ENCODE results near the gene FEM1C. TPM values are rescaled to one million over a fixed set of nuclear protein-coding genes. Genes with fewer than 3 reads are reported as not detected.

The FEM1C gene
- total and polyA plus RNA-seq, 2 experiments from 2014 or later = 4.7 to 21.6 TPM

DNA sequence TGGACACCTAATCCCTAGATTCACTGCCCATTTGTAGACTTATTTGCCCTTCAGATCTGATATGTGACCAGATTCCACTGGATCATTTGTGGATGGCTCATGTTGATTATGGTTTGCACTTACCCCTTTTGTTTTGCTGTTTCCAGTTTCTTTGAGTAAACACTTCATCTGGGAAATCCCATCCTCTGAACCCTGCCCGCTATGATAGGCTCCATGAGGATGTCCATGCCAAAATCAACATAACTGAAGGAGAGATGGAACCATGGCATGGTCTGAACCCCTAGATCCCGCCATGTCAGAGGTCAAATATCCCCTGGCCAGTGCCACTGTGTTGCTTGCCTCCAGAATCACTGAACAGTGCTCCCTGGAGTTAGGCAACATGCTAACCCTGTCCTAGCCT is 11.7 kb upstream of the FEM1C start (continued):
- TF ChIP-seq, protein P1, sequence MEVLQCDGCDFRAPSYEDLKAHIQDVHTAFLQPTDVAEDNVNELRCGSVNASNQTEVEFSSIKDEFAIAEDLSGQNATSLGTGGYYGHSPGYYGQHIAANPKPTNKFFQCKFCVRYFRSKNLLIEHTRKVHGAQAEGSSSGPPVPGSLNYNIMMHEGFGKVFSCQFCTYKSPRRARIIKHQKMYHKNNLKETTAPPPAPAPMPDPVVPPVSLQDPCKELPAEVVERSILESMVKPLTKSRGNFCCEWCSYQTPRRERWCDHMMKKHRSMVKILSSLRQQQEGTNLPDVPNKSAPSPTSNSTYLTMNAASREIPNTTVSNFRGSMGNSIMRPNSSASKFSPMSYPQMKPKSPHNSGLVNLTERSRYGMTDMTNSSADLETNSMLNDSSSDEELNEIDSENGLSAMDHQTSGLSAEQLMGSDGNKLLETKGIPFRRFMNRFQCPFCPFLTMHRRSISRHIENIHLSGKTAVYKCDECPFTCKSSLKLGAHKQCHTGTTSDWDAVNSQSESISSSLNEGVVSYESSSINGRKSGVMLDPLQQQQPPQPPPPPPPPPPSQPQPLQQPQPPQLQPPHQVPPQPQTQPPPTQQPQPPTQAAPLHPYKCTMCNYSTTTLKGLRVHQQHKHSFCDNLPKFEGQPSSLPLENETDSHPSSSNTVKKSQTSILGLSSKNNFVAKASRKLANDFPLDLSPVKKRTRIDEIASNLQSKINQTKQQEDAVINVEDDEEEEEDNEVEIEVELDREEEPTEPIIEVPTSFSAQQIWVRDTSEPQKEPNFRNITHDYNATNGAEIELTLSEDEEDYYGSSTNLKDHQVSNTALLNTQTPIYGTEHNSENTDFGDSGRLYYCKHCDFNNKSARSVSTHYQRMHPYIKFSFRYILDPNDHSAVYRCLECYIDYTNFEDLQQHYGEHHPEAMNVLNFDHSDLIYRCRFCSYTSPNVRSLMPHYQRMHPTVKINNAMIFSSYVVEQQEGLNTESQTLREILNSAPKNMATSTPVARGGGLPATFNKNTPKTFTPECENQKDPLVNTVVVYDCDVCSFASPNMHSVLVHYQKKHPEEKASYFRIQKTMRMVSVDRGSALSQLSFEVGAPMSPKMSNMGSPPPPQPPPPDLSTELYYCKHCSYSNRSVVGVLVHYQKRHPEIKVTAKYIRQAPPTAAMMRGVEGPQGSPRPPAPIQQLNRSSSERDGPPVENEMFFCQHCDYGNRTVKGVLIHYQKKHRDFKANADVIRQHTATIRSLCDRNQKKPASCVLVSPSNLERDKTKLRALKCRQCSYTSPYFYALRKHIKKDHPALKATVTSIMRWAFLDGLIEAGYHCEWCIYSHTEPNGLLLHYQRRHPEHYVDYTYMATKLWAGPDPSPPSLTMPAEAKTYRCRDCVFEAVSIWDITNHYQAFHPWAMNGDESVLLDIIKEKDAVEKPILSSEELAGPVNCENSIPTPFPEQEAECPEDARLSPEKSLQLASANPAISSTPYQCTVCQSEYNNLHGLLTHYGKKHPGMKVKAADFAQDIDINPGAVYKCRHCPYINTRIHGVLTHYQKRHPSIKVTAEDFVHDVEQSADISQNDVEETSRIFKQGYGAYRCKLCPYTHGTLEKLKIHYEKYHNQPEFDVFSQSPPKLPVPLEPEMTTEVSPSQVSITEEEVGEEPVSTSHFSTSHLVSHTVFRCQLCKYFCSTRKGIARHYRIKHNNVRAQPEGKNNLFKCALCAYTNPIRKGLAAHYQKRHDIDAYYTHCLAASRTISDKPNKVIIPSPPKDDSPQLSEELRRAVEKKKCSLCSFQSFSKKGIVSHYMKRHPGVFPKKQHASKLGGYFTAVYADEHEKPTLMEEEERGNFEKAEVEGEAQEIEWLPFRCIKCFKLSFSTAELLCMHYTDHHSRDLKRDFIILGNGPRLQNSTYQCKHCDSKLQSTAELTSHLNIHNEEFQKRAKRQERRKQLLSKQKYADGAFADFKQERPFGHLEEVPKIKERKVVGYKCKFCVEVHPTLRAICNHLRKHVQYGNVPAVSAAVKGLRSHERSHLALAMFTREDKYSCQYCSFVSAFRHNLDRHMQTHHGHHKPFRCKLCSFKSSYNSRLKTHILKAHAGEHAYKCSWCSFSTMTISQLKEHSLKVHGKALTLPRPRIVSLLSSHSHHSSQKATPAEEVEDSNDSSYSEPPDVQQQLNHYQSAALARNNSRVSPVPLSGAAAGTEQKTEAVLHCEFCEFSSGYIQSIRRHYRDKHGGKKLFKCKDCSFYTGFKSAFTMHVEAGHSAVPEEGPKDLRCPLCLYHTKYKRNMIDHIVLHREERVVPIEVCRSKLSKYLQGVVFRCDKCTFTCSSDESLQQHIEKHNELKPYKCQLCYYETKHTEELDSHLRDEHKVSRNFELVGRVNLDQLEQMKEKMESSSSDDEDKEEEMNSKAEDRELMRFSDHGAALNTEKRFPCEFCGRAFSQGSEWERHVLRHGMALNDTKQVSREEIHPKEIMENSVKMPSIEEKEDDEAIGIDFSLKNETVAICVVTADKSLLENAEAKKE (CRISPR knock-in tag; IDR thresholded peaks at IDR 0.05) = no peak
- no peak for TF ChIP-seq EZH2phosphoT487 (IDR thresholded peaks at IDR 0.05; ENCODE audit: unreplicated experiment)
- TF ChIP-seq ZNF331 (CRISPR knock-in tag; IDR thresholded peaks at IDR 0.05; ENCODE audit: low read depth) = no peak
- no peak for TF ChIP-seq REST (IDR thresholded peaks at IDR 0.05; ENCODE audit: unreplicated experiment)
- no peak for TF ChIP-seq ETS1 (IDR thresholded peaks at IDR 0.05)

Measured in GM23338 (cell line).